LNCAP (cell line): Measurements from ENCODE around the gene SIT1.
A peak's percentile ranks its signal among the peaks of the same experiment; 100 is the strongest.

ENCODE experiments used
- CTCF ChIP-seq: fragments of 450-650 bp; IDR thresholded peaks from 2 replicates; pipeline ENCODE4 v1.5.1; 2017; ENCODE audit warnings: mild to moderate bottlenecking

Gene SIT1

DNA sequence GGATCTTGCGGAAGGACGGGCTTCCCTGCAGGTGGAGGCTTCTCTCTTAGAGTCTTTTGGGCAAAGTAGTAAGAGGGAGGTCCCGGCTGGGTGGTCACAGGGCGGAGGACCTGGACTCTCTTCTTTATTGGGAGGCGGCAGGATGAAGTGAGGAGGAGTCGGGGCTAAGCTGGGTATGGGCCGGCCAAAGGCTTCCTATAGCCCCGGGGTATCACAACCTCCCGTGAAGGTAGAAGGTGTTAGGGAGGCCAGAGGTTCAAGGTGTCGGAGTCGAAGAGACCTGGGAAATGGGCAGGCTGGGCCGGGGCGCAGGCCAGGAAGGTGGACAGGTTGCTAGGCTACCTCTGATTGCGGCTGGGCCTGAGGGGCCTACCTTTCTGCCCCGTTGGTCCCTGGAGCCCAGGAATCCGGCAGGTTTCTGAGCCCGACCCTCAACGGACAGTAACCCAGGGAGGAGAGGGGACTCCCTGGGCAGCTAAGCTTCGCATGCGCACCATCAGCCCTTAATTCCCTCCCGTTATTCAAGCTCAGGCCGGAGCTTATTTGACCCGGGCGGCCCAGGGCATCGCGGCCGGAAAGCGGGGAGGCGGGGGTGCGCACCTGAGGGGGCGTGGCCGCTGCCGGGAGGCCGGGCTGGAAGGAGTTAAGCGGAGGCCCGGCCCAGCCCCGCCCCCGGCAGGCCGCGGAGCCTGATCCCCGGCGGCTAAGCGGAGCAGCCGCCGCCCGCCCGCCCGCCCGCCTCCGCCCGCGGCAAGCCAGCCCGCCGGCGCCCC is 46.0 kb downstream of the SIT1 start, which contains the start of gene TESK1:
Gene TESK1, plus strand, starts transcription at position 685 of the 773 bp plus-strand sequence. CDS start 358 bp downstream, outside the sequence.
- no peak for TF ChIP-seq CTCF

- peak; percentile 96 for TF ChIP-seq CTCF
These were observed 46.6 kb downstream of the SIT1 start for GRCh38 chr9:35603986-35604577.

DNA sequence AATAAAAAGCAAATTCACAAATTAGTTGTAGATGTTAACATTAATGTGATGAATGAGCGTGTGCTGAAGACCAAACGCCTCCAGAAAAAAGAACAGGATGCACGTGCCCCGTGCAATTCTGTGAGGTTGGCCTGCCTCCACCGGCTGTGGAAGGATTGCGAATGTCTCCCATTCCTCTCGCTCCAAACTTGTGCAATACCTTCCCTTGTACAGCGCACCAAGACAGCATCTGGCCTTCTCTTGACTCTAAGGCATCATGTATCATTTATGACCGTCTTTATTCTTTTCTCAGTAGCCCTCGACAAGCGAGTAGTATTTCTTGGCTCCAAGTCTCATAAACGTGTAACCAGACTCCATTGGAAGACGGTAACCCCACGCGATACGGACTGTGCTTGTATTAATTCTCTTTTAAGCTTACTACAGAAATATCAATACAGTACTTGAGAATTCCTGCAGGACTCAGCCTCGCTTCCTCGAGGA is 47.2 kb downstream of the SIT1 start:
- no peak for TF ChIP-seq CTCF

DNA sequence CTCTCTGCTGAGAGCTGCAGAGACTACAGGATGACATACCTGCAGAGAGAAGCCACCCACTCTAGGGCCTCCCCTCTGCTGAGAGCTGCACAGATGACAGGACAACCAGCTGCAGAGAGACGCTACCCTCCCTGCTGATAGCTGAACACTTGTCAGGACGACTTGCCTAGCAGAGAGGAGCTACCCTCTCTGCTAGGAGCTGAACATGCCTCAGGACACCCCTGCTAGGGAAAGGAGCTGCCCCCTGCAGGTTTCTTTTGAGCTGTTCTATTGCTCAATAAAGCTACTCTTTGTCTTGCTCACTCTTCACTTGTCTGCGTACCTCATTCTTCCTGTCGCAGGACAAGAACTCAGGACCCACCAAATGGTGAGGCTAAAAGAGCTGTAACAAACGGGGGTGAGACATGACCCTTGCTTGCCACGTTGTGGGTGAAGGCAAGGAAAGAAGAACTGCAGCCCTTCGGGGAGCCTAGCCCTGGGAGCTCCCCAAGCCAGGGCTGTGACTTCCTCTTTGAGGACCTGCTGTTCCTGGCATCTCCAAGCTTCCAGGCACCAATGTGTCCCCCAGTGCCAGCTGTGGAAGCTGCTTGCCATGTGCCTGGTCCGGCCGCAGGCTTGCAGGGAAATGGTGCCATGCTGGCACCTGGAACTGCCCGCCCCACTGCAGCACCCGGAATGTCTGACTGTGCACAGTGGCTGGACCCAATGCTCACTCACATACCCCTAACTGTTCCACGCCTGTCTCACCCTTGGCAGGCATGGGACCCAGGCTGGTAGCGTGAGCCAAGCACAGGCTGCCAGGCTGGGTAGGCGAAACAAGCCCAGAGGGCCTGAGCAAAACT is 50.7 kb downstream of the SIT1 start:
- TF ChIP-seq CTCF = no peak
